GM18498 (cell line): Measurements from ENCODE around the gene PHB1.
"Not testable (repeated sequence)": the region's sequence is repeated elsewhere in the genome, so short reads cannot be mapped to it uniquely, and the experiment has no call there.

Experiments
- ATAC-seq: cut with Tn5 transposase; IDR thresholded peaks from one replicate; pipeline ENCODE4 v1.9.1; 2021; ENCODE audit warnings: mild to moderate bottlenecking, moderate library complexity; ENCODE audit not compliant: unreplicated experiment

The PHB1 gene

DNA sequence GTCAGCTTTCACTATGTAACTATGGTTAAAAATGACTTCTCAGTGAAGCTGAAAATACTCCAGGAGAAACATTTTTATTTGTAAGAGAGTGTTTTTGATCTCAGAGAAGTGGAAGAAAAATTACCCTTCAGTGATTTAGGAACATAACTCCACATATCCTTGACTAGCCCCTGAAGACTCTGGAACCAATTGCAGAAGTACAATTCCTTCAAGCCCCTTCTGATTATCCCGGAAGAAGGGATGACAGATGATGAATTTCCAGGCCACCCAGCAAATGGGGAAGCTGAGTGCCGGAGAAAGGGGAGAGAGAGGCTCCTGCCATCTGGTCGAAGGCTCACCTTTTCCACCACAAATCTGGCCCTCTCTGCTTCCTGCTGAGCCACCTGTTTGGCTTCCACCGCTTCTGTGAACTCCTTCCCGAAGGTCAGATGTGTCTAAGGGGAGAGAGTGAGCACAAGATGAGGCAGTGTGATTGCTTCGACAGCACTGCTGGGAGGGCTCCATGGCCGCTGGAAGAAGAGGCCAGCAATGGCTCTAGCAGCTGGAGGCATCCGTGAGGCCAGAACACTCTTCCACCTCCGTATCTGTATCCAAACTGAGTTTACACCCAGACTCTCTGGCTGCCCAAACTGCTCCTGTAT is 8.1 kb downstream of the PHB1 start:
- no peak for ATAC-seq

DNA sequence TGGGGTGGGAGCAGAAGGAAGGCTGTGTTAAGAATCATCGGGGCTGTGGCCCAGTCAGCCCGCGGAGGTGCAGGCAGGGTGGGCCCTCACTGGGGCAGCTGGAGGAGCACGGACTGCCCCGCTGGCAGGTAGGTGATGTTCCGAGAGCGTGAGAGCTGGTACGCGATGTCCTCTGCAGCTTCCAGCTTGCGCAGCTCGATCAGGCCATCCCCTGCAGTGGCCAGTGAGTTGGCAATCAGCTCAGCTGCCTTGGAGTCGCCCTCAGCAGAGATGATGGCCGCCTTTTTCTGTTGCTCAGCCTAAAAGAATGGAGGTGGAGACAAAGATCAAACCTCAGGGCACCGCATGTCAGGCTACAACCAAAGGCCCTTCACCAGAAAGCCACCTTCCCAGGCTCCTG is 9.8 kb downstream of the PHB1 start:
- no peak for ATAC-seq

DNA sequence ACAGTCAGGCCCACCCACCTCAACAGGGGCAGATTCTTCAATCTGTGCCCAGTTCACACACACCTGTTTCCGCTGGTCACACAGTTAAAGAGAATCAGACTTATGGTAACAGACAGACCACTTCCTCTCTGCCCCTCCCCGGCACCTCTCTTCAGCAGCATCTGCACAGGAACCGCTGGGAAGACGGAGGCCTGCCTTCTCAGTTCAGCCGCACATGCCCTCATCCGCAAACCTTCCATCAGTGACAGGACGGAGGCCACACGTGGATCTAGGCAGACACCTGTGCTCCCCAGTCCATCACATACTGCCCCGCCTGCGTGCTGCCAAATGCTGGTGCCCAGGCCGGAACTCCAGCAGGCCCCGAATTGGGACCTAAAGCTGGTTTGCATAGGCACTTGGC is 10.3 kb downstream of the PHB1 start:
- ATAC-seq, result no peak

DNA sequence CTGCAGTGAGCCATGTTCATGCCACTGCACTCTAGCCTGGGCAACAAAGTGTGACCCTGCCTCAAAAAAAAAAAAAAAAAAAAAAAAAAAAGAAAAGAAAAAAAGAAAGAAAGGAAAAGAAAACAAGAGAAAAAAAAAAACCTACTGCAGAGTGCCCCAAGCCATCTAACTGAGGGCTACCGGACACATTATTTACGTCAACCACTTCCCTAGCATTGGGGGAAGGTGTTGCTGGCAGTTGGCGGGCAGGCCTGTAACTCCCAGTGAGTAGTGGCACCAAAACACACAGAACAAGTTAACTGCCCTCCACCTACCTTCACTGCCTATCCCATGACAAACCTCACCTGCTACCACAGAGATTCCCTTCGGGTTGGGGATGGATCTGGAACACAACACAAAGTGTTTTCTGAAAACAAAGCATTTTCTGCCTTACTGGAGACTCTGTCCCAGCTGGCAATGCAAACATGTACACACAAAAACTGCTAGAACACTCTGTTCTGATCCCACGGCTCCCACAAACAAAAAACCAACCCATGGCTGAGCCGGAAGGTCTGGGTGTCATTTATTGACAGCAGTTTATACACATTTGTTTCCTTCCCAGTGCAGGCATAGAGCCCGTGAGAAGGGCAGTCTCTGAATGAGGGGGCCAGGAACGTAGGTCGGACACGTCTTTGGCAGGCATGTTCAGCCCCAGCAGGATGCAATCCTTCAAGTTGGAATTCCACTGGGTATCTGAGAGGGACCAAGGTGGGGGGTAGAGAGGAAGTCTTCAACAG is 11.0 kb downstream of the PHB1 start:
- no peak for ATAC-seq

DNA sequence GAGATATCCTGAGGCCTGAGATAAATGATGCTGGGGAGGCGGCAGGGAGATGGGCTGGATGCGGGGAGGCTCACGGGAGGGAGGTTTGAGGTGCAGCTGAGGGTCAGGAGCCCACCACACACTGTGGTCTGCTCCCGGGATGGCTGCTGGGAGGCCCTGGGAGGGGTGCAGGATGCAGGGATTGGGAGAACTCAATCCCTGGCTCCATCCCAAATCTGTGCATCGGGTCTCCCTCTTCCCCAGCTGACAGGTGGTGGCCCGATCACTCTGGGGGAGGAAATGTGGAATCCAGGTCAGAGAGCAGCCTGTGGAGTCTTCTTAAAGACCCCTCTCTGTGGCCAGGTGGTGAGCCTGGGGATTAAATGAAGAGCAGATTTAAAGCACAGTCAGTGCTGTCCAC is 12.0 kb downstream of the PHB1 start:
- no peak for ATAC-seq

DNA sequence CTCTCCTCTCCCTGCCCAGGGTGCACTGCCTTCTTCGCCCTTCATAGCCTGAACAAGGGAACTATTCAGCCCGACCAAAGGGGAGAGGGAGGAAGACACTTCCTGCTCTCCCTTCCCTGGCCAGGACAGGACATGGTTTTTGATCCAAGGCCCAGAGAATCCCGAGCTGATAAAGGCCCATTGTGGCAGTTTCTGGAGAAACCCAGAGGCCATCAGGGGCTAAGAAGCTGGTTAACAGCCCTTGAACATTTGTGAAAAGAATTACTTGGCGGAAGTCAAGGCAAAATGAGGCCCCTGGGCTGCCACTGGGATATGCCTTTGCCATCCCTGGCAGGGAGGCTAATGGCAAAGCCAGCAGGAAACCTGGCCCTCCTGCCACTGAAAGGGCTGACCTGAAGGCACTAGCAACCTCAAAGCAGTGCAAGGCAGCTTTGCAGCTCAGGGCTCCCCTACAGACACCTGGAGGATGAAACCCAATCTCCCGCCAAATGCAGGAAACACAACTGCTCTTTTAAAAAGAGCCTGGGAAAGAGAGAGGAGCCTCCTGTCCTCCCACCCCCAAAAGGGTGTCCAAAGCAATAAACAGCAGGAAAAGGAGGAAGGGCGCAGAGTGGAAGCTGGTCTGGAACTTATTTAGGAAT is 12.6 kb downstream of the PHB1 start:
- no peak for ATAC-seq

DNA sequence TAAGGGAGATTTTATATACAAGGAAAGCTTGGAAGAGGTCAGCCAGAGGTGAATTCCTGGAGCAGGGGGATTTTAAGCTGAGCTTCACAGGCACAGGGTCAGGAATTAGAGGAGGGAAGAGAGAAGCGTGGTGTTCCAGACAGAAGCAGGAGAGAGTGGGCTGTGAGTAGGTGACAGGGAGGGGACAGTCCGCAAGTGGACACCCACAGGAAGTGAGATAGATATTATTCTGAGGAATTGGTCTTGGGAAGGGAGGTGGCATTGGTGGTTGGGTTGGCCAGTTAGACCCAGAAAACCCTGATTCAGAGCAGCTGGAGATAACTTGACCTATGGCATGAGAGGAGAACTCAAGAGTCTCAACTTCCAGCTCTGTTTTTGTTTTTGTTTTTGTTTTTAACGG is 14.7 kb downstream of the PHB1 start:
- no peak for ATAC-seq

DNA sequence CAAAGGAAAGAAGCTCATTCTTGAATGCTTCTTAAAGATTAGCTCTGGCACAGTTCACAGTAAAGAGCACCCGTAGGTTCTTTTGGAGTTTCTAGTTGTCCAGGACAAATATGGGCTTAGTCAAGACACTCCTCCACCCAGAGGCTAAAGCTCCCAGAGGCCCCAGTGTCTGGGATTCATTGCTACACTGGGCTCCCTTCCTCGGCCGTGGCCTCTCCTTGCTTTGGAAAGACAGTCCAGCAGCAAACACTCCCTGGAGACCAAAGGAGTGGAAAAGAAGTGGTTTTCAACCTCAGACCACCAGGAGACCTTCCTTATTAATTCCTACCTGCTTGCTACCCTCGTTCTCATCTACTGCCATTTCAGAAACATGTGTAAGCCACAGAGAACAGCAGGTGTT is 17.1 kb downstream of the PHB1 start:
- no peak for ATAC-seq

DNA sequence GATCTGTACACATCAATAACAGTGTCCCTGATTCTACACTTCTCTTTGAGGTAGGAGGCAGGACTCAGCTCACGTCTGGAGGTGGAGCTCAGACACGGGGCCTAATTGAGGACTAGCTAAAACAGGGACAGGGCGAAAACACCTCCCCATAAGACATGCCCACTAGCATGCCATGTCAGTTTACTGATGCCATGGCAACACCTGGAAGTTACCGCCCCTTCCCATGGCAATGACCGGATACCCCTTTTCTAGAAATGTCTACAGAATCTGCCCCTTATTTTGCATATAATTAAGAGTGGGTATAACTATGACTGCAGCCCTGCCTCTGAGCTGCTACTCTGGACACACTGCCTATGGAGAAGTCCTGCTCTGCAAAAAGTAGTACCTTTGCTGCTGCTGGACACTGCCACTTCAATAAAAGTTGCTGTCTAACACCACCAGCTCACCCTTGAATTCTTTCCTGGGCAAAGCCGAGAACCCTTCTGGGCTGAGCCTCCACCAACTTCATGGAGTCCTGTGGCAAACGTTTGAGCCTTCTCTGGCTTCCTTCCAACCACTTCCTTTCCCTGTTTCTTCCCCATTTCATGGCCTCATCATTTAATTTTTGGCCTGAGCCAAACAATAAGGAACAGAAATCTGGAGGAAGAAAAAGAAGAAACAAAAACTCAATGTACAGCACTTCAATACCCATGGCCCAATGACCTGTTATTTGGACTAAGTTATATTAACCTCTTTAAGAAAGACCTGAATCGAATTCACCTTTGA is 21.0 kb downstream of the PHB1 start:
- no peak for ATAC-seq

DNA sequence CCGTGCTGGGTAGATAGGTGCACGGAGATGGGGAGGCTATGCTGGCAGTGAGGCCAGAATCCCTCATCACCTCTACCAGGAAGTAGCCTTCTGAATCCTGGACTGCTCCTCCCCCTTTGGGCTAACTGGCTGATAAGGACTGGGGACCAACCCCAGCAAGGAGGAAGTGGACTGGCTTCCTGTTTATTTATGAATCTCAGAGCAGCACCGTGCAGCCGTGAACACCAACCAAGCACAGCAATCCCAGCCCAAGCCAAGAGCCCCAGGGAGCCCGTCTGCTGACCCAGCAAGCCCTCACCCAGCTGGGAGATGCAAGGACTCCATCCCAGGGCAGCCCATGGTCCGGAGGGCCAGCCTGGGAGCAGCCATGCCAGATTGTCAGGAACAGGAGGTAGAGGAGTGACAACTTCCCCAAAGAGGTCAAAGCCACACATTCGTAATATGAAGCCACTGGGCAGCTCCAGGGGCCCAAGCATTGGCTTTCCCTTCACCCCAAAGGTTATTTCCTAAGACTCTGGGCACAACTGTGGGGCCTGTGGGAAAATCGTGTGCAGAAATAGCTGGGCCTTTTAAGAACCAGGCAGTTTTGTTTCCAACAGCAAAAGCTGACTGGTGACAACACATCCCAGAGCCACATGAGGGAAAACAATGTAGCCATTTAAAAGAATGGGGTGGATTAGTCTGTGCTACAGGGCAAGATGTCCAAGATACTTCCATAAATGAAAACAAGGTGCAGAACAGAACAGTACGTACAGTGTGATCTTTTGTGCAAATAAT is 23.9 kb downstream of the PHB1 start:
- no peak for ATAC-seq

DNA sequence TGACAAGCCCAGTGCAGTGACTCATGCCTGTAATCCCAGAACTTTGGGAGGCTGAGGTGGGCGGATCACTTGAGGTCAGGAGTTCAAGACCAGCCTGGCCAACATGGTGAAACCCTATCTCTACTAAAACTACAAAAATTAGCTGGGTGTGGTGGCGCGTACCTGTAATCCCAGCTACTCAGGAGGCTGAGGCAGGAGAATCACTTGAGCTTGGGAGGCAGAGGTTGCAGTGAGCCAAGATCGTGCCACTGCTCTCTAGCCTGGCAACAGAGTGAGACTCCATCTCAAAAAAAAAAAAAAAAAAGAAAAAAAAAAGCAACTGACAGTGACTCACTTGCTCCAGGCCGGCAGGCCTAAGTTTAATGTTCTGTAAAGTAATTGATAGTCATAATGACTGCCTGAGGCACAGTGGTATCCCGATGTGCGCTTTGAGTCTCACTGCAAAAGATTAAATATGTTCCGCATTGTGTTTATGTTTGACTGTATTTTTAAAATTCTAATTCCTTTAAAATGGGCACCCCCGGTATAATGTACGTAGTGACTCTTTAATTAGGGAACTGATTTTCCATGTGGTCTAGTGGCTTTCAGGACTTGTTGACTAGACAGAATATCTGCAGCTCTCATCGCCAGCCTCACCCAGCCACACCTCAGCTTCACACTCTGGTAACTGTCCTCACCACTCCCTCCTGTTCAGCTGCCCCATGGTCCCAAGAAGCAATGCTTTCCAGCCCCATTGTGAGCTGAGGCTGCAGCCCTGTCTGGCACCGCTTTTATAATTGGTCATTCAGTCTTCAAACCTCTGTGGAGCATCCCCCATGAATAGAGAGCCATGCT is 25.0 kb downstream of the PHB1 start:
- ATAC-seq, result not testable (repeated sequence)

DNA sequence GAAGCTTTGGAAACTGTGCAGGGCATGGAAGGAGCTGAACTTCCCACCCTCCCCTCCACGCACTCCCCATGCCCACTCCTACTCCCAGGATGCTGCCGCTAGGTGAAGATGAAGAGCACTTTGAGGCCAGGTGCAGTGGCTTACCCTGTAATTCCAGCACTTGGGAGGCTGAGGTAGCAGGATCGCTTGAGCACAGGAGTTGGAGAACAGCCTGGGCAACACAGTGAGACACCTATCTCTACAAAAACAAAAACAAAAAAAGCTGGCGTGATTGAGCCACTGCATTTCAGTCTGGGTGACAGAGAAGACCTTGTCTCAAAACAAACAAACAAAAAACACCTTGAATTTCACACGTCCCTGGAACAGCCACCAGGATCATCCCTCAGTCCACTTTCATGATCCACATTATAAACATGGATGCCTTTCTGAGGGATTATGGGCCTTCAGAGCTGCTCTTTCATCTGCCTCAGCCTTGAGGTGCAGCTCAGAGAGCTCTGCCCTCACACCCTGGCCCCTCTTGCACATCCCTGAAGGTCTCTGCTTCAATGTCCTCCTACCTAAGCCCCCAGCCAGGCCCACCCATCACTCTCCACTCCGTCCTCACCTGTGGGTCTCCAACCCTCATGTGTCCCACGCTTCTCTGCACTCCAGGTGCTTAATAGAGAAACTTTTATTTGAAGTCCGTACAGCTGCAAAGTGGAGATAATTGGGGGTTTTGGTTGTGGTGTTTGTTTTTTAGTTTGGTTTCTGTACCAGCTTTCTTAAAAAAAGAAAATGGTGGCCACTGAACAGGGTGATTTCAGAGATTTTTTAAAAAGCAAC is 25.8 kb downstream of the PHB1 start:
- ATAC-seq, result no peak

DNA sequence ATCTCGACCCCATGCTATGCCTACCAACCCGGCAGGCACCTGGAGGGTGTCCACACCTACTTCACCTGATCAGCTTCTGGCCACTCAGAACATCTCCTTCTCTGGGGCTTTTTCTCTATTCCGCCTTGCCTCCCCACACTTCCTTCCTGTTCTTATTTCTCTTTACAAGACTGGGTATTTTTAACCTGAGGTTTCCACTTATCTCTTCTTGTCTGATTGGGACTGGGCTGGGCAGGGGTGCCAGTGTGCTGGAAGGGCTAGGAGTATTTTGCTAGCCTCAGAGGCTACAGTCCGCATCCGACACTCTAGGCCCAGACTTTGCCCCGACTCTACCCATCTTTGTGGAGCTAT is 26.4 kb downstream of the PHB1 start:
- peak; percentile 57 for ATAC-seq

DNA sequence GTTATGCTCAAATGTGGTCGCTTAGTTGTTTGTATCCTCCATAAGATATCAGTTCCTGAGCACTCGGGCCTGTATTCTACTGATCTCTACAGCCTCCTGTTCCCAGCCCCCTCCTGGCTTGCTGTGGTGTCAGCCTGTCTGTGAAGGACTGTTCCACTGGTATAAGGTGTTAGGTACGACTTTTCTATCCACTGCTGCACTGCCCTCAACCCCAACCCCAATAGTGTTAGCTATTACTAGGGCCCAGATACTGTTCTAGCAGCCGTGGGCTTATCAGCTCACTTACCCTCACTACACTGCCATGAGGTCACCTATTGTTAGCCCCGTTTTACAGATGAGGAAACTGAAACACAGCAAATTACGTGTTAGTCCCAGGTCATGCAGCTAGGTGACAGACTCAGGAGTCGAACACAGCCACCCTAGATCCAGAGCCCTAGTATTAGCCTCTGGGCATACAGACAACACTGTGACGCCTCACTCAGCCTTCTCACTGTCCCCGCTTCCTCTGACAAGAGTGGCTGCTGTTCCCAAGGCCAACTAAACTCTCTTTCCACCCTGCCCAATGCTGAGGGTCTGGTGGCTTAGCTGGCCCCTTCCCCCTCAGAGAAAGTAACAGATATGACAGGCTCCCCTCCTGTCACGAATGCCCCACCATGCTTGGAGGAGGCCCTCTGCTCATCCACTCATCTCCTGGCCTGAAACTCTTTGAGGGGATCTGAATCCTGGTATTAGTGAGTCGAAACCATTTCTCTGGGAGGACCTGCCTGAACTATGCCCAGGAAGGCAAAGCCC is 27.0 kb downstream of the PHB1 start:
- peak; percentile 24 for ATAC-seq

DNA sequence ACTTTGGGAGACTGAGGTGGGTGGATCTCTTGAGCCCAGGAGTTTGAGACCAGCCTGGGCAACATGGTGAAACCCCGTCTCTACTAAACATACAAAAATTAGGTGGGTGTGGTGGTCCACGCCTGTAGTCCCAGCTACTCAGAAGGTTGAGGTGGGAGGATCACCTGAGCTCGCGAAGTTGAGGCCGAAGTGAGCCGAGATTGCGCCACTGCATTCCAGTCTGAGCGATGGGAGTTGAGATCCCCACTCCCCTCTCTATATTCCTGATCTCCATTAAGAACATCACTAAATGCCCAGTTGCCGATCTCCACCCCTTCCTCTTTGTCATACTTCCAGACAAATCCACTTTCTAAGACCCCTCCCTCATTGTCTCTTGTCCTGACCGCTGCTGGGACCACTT is 28.3 kb downstream of the PHB1 start:
- ATAC-seq, result no peak

DNA sequence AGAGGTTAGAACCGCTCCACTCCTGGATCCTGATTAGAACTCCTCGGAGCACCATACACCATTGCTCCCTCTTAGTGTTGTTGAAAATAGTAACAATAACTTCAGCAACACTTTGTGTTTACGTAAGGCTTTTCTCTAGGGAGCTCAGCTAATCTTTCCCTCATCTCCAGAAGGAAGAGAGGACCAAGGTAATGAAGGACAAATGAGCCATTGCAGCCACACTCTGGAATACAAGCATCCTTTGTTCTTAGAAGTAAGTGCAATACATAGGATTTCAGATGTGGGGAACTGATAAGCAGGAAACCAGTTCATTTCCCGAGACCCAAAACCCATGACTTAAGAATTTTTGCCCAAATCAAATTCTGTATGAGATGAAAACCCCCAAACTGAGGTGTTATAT is 29.7 kb downstream of the PHB1 start:
- ATAC-seq, result no peak

DNA sequence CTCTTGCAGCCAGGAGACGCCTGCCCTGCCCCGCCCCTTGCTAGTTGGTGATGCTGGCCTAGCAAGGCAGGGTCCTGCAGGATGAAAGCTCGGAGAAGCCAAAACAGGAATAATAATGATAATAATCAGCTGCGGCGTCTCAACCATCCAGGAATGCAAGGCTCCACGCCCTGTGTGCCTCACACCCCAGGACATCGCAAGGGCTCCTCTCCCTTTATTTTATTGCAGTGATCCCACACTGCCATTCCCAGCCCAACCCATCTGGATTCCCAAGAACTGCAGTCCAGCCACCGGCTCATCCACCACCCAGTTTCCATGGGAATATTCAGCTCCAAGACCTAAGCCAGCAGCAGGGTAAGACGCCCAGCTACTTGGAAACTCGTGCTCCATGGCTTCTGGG is 31.6 kb downstream of the PHB1 start:
- no peak for ATAC-seq

DNA sequence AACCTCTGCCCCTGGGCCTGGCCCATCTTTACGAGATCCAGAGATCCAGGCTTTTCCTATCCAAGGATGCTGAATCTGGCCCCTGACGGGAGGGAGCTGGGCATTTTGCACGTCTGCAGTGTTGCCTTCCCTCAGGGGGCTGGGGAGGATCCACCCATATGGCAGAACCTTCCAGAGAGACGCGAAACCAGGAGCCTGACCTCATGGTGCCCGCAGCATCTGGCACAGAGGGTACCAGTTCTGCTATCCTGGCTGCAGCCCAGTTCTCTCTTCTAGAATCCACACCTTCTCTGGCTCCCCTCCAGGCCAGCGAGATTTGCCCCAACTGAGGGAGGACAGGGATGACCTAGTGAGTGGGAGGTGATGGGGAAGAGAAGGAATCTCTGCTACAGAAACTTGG is 32.1 kb downstream of the PHB1 start:
- no peak for ATAC-seq
